ENCODE results near the gene TLR3. TPM values are rescaled to one million over a fixed set of nuclear protein-coding genes. Genes with fewer than 3 reads are reported as not detected.

The TLR3 gene
- total RNA-seq, 1 donor from 2014 or later, result 1.9 TPM

- no peak overlapping the region for H3K27ac Mint-ChIP-seq (ENCODE audit: unreplicated experiment)
- H2AFZ ChIP-seq (ENCODE audit: low read depth, low read length), result no peak overlapping the region
Measured at GRCh38 chr4:186078981-186079638, 10.2 kb downstream of the TLR3 start.

GRCh38 chr4:186079694-186080093 is 10.7 kb downstream of the TLR3 start:
- H3K36me3 ChIP-seq (ENCODE audit: insufficient read depth, low read length), result no peaks in the 10 kb centered on the region
- H3K4me1 ChIP-seq (ENCODE audit: insufficient read depth, low read length), result no peaks in the 10 kb centered on the region
- H3K4me1 Mint-ChIP-seq (ENCODE audit: low read depth, unreplicated experiment), result peaks cover 7% of the 10 kb centered on the region
- H3K36me3 Mint-ChIP-seq (ENCODE audit: low read depth, unreplicated experiment), result peaks cover 2% of the 10 kb centered on the region
- no peak overlapping the region for H3K27ac Mint-ChIP-seq (ENCODE audit: unreplicated experiment)
- H3K9ac ChIP-seq (ENCODE audit: low read length), result no peak overlapping the region
- H3K27me3 ChIP-seq (ENCODE audit: insufficient read depth, low read length), result no peaks in the 10 kb centered on the region
- H3K4me3 Mint-ChIP-seq (ENCODE audit: unreplicated experiment), result no peak overlapping the region
- H3K79me2 ChIP-seq (ENCODE audit: insufficient read depth, low read length), result no peaks in the 10 kb centered on the region
- H2AFZ ChIP-seq (ENCODE audit: low read depth, low read length), result no peak overlapping the region
- no peak overlapping the region for H3K4me3 ChIP-seq (ENCODE audit: insufficient read depth, low read depth, low read length)
- no peaks in the 10 kb centered on the region for H4K20me1 ChIP-seq (ENCODE audit: insufficient read depth, low read length)
- no peak overlapping the region for H3K27ac ChIP-seq (ENCODE audit: low read depth, low read length)
- TF ChIP-seq EZH2 (IDR thresholded peaks at IDR 0.05; ENCODE audit: insufficient read depth, low read length), result no peak
- no peak for TF ChIP-seq CTCF (IDR thresholded peaks at IDR 0.05; ENCODE audit: insufficient read depth, low read depth, low read length)
- no peaks in the 10 kb centered on the region for H3K9me3 ChIP-seq (ENCODE audit: insufficient read depth, low read depth, low read length)
- peaks cover 5% of the 10 kb centered on the region for H3K27me3 Mint-ChIP-seq (ENCODE audit: low read depth, unreplicated experiment)
- peak overlapping the region; percentile 40 for H3K4me2 ChIP-seq (ENCODE audit: low read length)
- H3K9me3 Mint-ChIP-seq (ENCODE audit: unreplicated experiment), result no peaks in the 10 kb centered on the region
- no peak for FAIRE-seq
- DNase-seq (ENCODE audit: low read depth), result no peak

More at GRCh38 chr4:186078981-186079638, 10.2 kb downstream of the TLR3 start:
- Histone ChIP-seq H3K27ac (ENCODE audit: low read depth, low read length) (no peak overlapping the region), H3K27me3 (ENCODE audit: insufficient read depth, low read length) (no peaks in the 10 kb centered on the region), H3K4me1 (ENCODE audit: insufficient read depth, low read length) (no peaks in the 10 kb centered on the region), H3K9ac (ENCODE audit: low read length) (no peak overlapping the region), H3K36me3 (ENCODE audit: insufficient read depth, low read length) (no peaks in the 10 kb centered on the region), H3K79me2 (ENCODE audit: insufficient read depth, low read length) (no peaks in the 10 kb centered on the region), H4K20me1 (ENCODE audit: insufficient read depth, low read length) (no peaks in the 10 kb centered on the region), H3K4me2 (ENCODE audit: low read length) (peak overlapping the region; percentile 40), H3K4me3 (ENCODE audit: insufficient read depth, low read depth, low read length) (no peak overlapping the region), H3K9me3 (ENCODE audit: insufficient read depth, low read depth, low read length) (no peaks in the 10 kb centered on the region)
- Mint-ChIP-seq H3K4me1 (ENCODE audit: low read depth, unreplicated experiment) (peaks cover 7% of the 10 kb centered on the region), H3K27me3 (ENCODE audit: low read depth, unreplicated experiment) (peaks cover 5% of the 10 kb centered on the region), H3K36me3 (ENCODE audit: low read depth, unreplicated experiment) (peaks cover 2% of the 10 kb centered on the region), H3K4me3 (ENCODE audit: unreplicated experiment) (no peak overlapping the region), H3K9me3 (ENCODE audit: unreplicated experiment) (no peaks in the 10 kb centered on the region)
- no peak for DNase-seq (ENCODE audit: low read depth)
- no peak for FAIRE-seq
- TF ChIP-seq CTCF (IDR thresholded peaks at IDR 0.05; ENCODE audit: insufficient read depth, low read depth, low read length) (no peak), EZH2 (IDR thresholded peaks at IDR 0.05; ENCODE audit: insufficient read depth, low read length) (no peak)

DNA sequence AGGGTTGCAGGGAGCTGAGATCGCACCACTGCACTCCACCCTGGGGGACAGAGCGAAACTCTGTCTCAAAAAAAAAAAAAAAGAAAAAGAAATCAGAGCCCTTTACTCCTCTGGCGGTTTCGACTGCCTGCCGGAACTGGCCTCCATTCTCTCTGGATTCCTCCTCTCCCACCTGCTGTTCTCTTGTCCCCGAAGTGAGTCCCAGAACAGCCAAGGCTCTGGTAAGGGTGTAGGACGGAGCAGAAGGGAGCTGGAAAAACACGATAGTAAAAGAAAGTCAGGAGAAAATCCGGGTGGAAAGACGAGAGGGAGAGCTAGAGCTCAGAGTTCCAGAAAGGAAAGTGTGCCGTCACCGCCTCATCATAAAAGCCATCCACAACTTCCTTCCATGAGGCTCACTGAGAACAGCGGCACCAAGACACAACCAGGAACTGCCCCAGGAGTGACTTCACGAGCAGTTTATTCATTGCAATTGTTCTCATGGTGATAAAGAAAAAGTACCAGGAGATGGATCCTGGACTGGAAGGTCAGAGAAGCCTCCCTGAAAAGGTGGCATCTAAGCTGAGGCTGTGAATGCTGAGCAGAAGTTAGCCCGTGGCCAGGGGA is 12.3 kb downstream of the TLR3 start:
- no peak for FAIRE-seq
- Histone ChIP-seq H3K4me3 (ENCODE audit: insufficient read depth, low read depth, low read length) (no peak overlapping the region), H3K79me2 (ENCODE audit: insufficient read depth, low read length) (no peaks in the 10 kb centered on the region), H3K36me3 (ENCODE audit: insufficient read depth, low read length) (no peaks in the 10 kb centered on the region), H3K4me1 (ENCODE audit: insufficient read depth, low read length) (no peaks in the 10 kb centered on the region), H3K4me2 (ENCODE audit: low read length) (peak overlapping the region; percentile 76), H3K9me3 (ENCODE audit: insufficient read depth, low read depth, low read length) (no peaks in the 10 kb centered on the region), H4K20me1 (ENCODE audit: insufficient read depth, low read length) (no peaks in the 10 kb centered on the region), H2AFZ (ENCODE audit: low read depth, low read length) (peak overlapping the region; percentile 58), H3K9ac (ENCODE audit: low read length) (peak overlapping the region; percentile 10), H3K27me3 (ENCODE audit: insufficient read depth, low read length) (no peaks in the 10 kb centered on the region), H3K27ac (ENCODE audit: low read depth, low read length) (no peak overlapping the region)
- peaks cover 2% of the 10 kb centered on the region for H3K36me3 Mint-ChIP-seq (ENCODE audit: low read depth, unreplicated experiment)
- TF ChIP-seq CTCF (IDR thresholded peaks at IDR 0.05; ENCODE audit: insufficient read depth, low read depth, low read length) (no peak), EZH2 (IDR thresholded peaks at IDR 0.05; ENCODE audit: insufficient read depth, low read length) (no peak)
- H3K4me1 Mint-ChIP-seq (ENCODE audit: low read depth, unreplicated experiment), result peaks cover 7% of the 10 kb centered on the region
- no peak overlapping the region for H3K4me3 Mint-ChIP-seq (ENCODE audit: unreplicated experiment)
- H3K9me3 Mint-ChIP-seq (ENCODE audit: unreplicated experiment), result no peaks in the 10 kb centered on the region
- no peak overlapping the region for H3K27ac Mint-ChIP-seq (ENCODE audit: unreplicated experiment)
- no peak for DNase-seq (ENCODE audit: low read depth)
- H3K27me3 Mint-ChIP-seq (ENCODE audit: low read depth, unreplicated experiment), result peaks cover 5% of the 10 kb centered on the region
